Measurements from ENCODE around the gene ELF4. TPM values are rescaled to one million over a fixed set of nuclear protein-coding genes. Genes with fewer than 3 reads are reported as not detected.

Gene ELF4
- total and polyA plus RNA-seq, 10 of the 15 experiments (the other 5 are each of a cell fraction or from before 2014, with no cell fraction given): 4.0 to 36.7 (median 22.6) TPM

DNA sequence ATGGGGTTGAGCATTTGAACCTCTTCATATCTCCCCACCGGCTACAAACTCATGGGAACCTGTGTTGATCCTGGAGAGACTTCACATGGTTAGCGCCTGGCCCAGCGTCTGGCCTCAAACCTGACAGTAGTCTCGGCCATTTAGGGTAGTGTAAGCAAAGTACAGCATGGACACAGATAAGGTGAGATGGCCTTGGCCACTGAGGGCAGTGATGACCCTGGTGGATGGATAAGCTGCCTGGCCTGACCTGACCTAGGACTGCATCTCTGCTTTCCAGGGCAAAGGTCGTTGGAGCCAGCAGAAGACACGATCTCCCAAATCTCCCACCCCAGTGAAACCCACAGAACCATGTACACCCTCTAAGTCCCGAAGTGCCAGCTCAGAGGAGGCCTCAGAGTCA lies 76.1 kb downstream of the ELF4 start (continued):
- TF ChIP-seq ZNF217 (IDR thresholded peaks at IDR 0.05) (no peak), POU2F2 (IDR thresholded peaks at IDR 0.05; ENCODE audit: borderline replicate concordance, low read depth, low read length) (no peak), WRNIP1 (IDR thresholded peaks at IDR 0.05; ENCODE audit: borderline replicate concordance, low read depth, low read length) (no peak), NBN (IDR thresholded peaks at IDR 0.05) (no peak), POLR2AphosphoS2 (IDR thresholded peaks at IDR 0.05; ENCODE audit: low read depth, low read length) (no peak)
- TF ChIP-seq, protein P1, sequence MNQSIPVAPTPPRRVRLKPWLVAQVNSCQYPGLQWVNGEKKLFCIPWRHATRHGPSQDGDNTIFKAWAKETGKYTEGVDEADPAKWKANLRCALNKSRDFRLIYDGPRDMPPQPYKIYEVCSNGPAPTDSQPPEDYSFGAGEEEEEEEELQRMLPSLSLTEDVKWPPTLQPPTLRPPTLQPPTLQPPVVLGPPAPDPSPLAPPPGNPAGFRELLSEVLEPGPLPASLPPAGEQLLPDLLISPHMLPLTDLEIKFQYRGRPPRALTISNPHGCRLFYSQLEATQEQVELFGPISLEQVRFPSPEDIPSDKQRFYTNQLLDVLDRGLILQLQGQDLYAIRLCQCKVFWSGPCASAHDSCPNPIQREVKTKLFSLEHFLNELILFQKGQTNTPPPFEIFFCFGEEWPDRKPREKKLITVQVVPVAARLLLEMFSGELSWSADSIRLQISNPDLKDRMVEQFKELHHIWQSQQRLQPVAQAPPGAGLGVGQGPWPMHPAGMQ (IDR thresholded peaks at IDR 0.05; ENCODE audit: borderline replicate concordance): no peak
- TF ChIP-seq, protein P2, sequence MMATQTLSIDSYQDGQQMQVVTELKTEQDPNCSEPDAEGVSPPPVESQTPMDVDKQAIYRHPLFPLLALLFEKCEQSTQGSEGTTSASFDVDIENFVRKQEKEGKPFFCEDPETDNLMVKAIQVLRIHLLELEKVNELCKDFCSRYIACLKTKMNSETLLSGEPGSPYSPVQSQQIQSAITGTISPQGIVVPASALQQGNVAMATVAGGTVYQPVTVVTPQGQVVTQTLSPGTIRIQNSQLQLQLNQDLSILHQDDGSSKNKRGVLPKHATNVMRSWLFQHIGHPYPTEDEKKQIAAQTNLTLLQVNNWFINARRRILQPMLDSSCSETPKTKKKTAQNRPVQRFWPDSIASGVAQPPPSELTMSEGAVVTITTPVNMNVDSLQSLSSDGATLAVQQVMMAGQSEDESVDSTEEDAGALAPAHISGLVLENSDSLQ (IDR thresholded peaks at IDR 0.05): no peak

DNA sequence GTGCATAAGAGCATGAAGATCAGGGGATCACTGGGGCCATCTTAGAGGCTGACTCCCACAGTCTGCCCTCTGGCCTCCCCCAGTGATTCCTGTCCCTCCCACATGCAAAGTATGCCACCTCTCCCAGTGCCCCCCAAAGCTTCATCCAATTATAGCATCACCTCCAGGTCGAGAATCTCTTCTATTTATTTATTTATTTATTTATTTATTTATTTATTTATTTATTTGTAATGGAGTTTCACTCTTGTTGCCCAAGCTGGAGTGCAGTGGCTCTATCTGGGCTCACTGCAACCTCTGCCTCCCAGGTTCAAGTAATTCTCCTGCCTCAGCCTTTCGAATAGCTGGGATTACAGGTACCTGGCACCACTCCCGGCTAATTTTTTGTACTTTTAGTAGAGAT lies 77.7 kb downstream of the ELF4 start:
- 57% methylated on average over 3 of the region's 3 CpGs for WGBS (ENCODE audit: insufficient coverage, insufficient replicate concordance, low lambda C conversion rate, missing lambda C conversion rate)
- Histone ChIP-seq H3K4me3 (no peak overlapping the region), H2AFZ (ENCODE audit: control insufficient read depth, low read depth, low read length) (no peak overlapping the region), H3K27me3 (replicated peaks in 1 of 2; ENCODE audit: control insufficient read depth in 2 of 2, insufficient read depth in 2 of 2, low read length in 1 of 2) (no peaks in the 10 kb centered on the region), H4K20me1 (ENCODE audit: control insufficient read depth, insufficient read depth) (no peaks in the 10 kb centered on the region), H3K9ac (ENCODE audit: control insufficient read depth, insufficient read depth, low read length) (no peak overlapping the region), H3K79me2 (ENCODE audit: control insufficient read depth, insufficient read depth, low read length) (no peaks in the 10 kb centered on the region), H3K4me1 (ENCODE audit: control insufficient read depth, insufficient read depth, low read length) (no peaks in the 10 kb centered on the region), H3K4me2 (ENCODE audit: control insufficient read depth, insufficient read depth) (no peak overlapping the region), H3K9me3 (replicated peaks; ENCODE audit: control insufficient read depth, insufficient read depth, low read length) (no peaks in the 10 kb centered on the region), H3K27ac (ENCODE audit: control insufficient read depth, insufficient read depth) (no peak overlapping the region), H3K36me3 (ENCODE audit: control insufficient read depth in 2 of 2, insufficient read depth in 2 of 2, low read length in 1 of 2) (no peaks in the 10 kb centered on the region; a peak in 2 of 4 replicates)
- ATAC-seq (no peak), FAIRE-seq (no peak), DNase-seq (ENCODE audit: low read depth, low spot score) (no peak)
- ChIA-PET CTCF (interaction anchor here (1.2 to 2.5 kb wide), 3 partner anchors 29 to 107 kb away, joined by 3 to 9 read pairs (median 8); no protein-coding TSS in a partner anchor), SMC1A (ENCODE audit: uncharacterized antibody, unreplicated experiment) (no interaction called here), RAD21 (ENCODE audit: unreplicated experiment) (no interaction called here), POLR2A (no interaction called here)
- intact Hi-C loops (cut with micrococcal nuclease; ENCODE audit: unreplicated experiment) (no loop called here), in situ Hi-C loops (cut with MboI) (no loop called here)
- BruUV-seq (replicated peaks): no TSS peak
- TF ChIP-seq NR2C2 (IDR thresholded peaks at IDR 0.05; ENCODE audit: borderline replicate concordance, control insufficient read depth, insufficient read length, low read depth): no peak
- TF ChIP-seq SREBF1 (IDR thresholded peaks at IDR 0.05; ENCODE audit: low read length): no peak
- no peak for TF ChIP-seq NR2C1 (IDR thresholded peaks at IDR 0.05)
- TF ChIP-seq, protein P3, sequence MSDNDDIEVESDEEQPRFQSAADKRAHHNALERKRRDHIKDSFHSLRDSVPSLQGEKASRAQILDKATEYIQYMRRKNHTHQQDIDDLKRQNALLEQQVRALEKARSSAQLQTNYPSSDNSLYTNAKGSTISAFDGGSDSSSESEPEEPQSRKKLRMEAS (IDR thresholded peaks at IDR 0.05; ENCODE audit: low read depth, low read length): no peak
- no peak for TF ChIP-seq BHLHE40 (IDR thresholded peaks at IDR 0.05; ENCODE audit: borderline replicate concordance in 1 of 2, low read depth in 2 of 2, low read length in 1 of 2)
- no peak for TF ChIP-seq ATF7 (IDR thresholded peaks at IDR 0.05; ENCODE audit: low read depth)
- TF ChIP-seq EP300 (IDR thresholded peaks at IDR 0.05; ENCODE audit: borderline replicate concordance in 1 of 2, control insufficient read depth in 1 of 2, low read depth in 2 of 2, low read length in 2 of 2): no peak
- TF ChIP-seq TCF12 (IDR thresholded peaks at IDR 0.05; ENCODE audit: low read depth, low read length): no peak
- TF ChIP-seq, protein P4, sequence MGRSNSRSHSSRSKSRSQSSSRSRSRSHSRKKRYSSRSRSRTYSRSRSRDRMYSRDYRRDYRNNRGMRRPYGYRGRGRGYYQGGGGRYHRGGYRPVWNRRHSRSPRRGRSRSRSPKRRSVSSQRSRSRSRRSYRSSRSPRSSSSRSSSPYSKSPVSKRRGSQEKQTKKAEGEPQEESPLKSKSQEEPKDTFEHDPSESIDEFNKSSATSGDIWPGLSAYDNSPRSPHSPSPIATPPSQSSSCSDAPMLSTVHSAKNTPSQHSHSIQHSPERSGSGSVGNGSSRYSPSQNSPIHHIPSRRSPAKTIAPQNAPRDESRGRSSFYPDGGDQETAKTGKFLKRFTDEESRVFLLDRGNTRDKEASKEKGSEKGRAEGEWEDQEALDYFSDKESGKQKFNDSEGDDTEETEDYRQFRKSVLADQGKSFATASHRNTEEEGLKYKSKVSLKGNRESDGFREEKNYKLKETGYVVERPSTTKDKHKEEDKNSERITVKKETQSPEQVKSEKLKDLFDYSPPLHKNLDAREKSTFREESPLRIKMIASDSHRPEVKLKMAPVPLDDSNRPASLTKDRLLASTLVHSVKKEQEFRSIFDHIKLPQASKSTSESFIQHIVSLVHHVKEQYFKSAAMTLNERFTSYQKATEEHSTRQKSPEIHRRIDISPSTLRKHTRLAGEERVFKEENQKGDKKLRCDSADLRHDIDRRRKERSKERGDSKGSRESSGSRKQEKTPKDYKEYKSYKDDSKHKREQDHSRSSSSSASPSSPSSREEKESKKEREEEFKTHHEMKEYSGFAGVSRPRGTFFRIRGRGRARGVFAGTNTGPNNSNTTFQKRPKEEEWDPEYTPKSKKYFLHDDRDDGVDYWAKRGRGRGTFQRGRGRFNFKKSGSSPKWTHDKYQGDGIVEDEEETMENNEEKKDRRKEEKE (IDR thresholded peaks at IDR 0.05): no peak

All from GM12878 (cell line).